HG03354 (cell line): ENCODE results near the gene MS4A4E.
A peak's percentile ranks its signal among the peaks of the same experiment; 100 is the strongest.
"Not testable (repeated sequence)": the region's sequence is repeated elsewhere in the genome, so short reads cannot be mapped to it uniquely, and the experiment has no call there.

ENCODE experiments used
- ATAC-seq: cut with Tn5 transposase; IDR thresholded peaks from one replicate; pipeline ENCODE4 v1.9.1; 2021; ENCODE audit warnings: mild to moderate bottlenecking; ENCODE audit not compliant: unreplicated experiment, poor library complexity, severe bottlenecking

MS4A4E gene

GRCh38 chr11:60230681-60231080 lies 12.3 kb downstream of the MS4A4E start:
- ATAC-seq, result no peak

GRCh38 chr11:60222141-60222540 lies 20.8 kb downstream of the MS4A4E start:
- no peak for ATAC-seq

- no peak for ATAC-seq
Observed at GRCh38 chr11:60221692-60222091, 21.2 kb downstream of the MS4A4E start.

- no peak for ATAC-seq
Observed at GRCh38 chr11:60221181-60221580, 21.8 kb downstream of the MS4A4E start.

GRCh38 chr11:60214386-60214785 lies 28.6 kb downstream of the MS4A4E start:
- ATAC-seq, result no peak

- ATAC-seq, result no peak
Observed at GRCh38 chr11:60211206-60211605, 31.7 kb downstream of the MS4A4E start.

- no peak for ATAC-seq
Observed at GRCh38 chr11:60209977-60210376, 33.0 kb downstream of the MS4A4E start.

GRCh38 chr11:60208951-60209350 lies 34.0 kb downstream of the MS4A4E start:
- ATAC-seq, result no peak

- no peak for ATAC-seq
Observed at GRCh38 chr11:60208146-60208895, 34.6 kb downstream of the MS4A4E start.

- ATAC-seq, result no peak
Observed at GRCh38 chr11:60206616-60207015, 36.3 kb downstream of the MS4A4E start.

GRCh38 chr11:60204922-60205321 lies 38.0 kb downstream of the MS4A4E start:
- peak; percentile 43 for ATAC-seq

- ATAC-seq, result not testable (repeated sequence)
Observed at GRCh38 chr11:60201334-60201733, 41.6 kb downstream of the MS4A4E start.

GRCh38 chr11:60197442-60197841 lies 45.5 kb downstream of the MS4A4E start:
- no peak for ATAC-seq

- no peak for ATAC-seq
Observed at GRCh38 chr11:60195923-60196368, 47.0 kb downstream of the MS4A4E start.

GRCh38 chr11:60194511-60194910 lies 48.4 kb downstream of the MS4A4E start:
- ATAC-seq, result no peak

- ATAC-seq, result peak; percentile 96
Observed at GRCh38 chr11:60193687-60194433, 49.1 kb downstream of the MS4A4E start.

GRCh38 chr11:60192564-60192963 lies 50.4 kb downstream of the MS4A4E start:
- ATAC-seq, result not testable (repeated sequence)

- ATAC-seq, result not testable (repeated sequence)
Observed at GRCh38 chr11:60188481-60188880, 54.5 kb downstream of the MS4A4E start.

- ATAC-seq, result not testable (repeated sequence)
Observed at GRCh38 chr11:60186128-60186527, 56.8 kb downstream of the MS4A4E start.

- not testable (repeated sequence) for ATAC-seq
Observed at GRCh38 chr11:60185512-60185827, 57.5 kb downstream of the MS4A4E start.

GRCh38 chr11:60184824-60185511 lies 58.0 kb downstream of the MS4A4E start:
- ATAC-seq, result peak; percentile 78
